Erythroblast (primary cell): ENCODE measurements around the gene ESR1.

ENCODE experiments used
- GATA1 ChIP-seq: IDR thresholded peaks from 2 replicates; pipeline ENCODE4 v1.6.1; 2011; ENCODE audit warnings: low read depth, mild to moderate bottlenecking, control low read depth, low read length, moderate library complexity
- POLR2A ChIP-seq: IDR thresholded peaks from 2 replicates; pipeline ENCODE4 v1.6.1; 2011; ENCODE audit warnings: mild to moderate bottlenecking, low read length

DNA sequence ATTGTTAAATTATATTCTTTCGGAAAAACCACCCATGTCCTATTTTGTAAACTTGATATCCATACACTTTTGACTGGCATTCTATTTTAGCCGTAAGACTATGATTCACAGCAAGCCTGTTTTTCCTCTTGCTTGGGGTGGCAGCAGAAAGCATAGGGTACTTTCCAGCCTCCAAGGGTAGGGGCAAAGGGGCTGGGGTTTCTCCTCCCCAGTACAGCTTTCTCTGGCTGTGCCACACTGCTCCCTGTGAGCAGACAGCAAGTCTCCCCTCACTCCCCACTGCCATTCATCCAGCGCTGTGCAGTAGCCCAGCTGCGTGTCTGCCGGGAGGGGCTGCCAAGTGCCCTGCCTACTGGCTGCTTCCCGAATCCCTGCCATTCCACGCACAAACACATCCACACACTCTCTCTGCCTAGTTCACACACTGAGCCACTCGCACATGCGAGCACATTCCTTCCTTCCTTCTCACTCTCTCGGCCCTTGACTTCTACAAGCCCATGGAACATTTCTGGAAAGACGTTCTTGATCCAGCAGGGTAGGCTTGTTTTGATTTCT, 2.1 kb upstream of the ESR1 start:
- TF ChIP-seq POLR2A (no peak), GATA1 (no peak)
